GM23338 (cell line): ENCODE results near the gene RAD51B. TPM values are rescaled to one million over a fixed set of nuclear protein-coding genes. Genes with fewer than 3 reads are reported as not detected.

ENCODE experiments used
- ATAC-seq: fragments of 200-7000 bp; cut with Tn5 transposase; 3 replicates; pipeline ENCODE4 v1.9.1; 2020
- DNase-seq: peaks from one replicate; pipeline ENCODE4 v3.0.0-alpha.2; 2015; ENCODE audit warnings: low spot score
- H2AFZ ChIP-seq: fragments of 200-600 bp; sonication (generic); 2 replicates; pipeline ENCODE4 v1.8.0; 2016; ENCODE audit warnings: antibody characterized with exemption, mild to moderate bottlenecking, moderate library complexity
- H3F3A ChIP-seq: fragments of 200-600 bp; sonication (generic); replicated peaks from 2 replicates; pipeline ENCODE4 v1.8.0; 2017; ENCODE audit warnings: antibody characterized with exemption, mixed run types, low read depth
- H3K27ac ChIP-seq: fragments of 200-600 bp; sonication (generic); 2 replicates; pipeline ENCODE4 v1.6.1; 2016; ENCODE audit warnings: low read depth
- H3K27me3 ChIP-seq: fragments of 200-600 bp; sonication (generic); 2 replicates; pipeline ENCODE4 v1.8.0; 2016; ENCODE audit warnings: mild to moderate bottlenecking, mixed run types, moderate library complexity; ENCODE audit not compliant: insufficient read depth
- H3K36me3 ChIP-seq: fragments of 200-600 bp; sonication (generic); 2 replicates; pipeline ENCODE4 v1.8.0; 2016; ENCODE audit warnings: mild to moderate bottlenecking; ENCODE audit not compliant: insufficient read depth
- H3K4me1 ChIP-seq: fragments of 200-600 bp; sonication (generic); 2 replicates; pipeline ENCODE4 v1.8.0; 2016; ENCODE audit warnings: mild to moderate bottlenecking, moderate library complexity; ENCODE audit not compliant: insufficient read depth
- H3K4me2 ChIP-seq: fragments of 200-600 bp; sonication (generic); 2 replicates; pipeline ENCODE4 v1.7.1; 2017; ENCODE audit warnings: mixed run types
- H3K4me3 ChIP-seq: fragments of 200-600 bp; sonication (generic); 2 replicates; pipeline ENCODE4 v1.6.1; 2016; ENCODE audit warnings: mixed run types
- H3K79me2 ChIP-seq: fragments of 200-600 bp; sonication (generic); replicated peaks from 2 replicates; pipeline ENCODE4 v1.8.0; 2017; ENCODE audit warnings: mild to moderate bottlenecking; ENCODE audit not compliant: insufficient read depth
- H3K9me2 ChIP-seq: fragments of 200-600 bp; sonication (generic); 2 replicates; pipeline ENCODE4 v1.8.0; 2017; ENCODE audit not compliant: insufficient read depth
- H4K20me1 ChIP-seq: fragments of 200-600 bp; sonication (generic); replicated peaks from 2 replicates; pipeline ENCODE4 v1.8.0; 2017; ENCODE audit warnings: mild to moderate bottlenecking; ENCODE audit not compliant: insufficient read depth
- H3K27ac Mint-ChIP-seq: 2 replicates; pipeline ENCODE4 v1.8.0; 2020; ENCODE audit warnings: inconsistent platforms, mild to moderate bottlenecking, moderate library complexity, mixed read lengths
- H3K27me3 Mint-ChIP-seq: 3 replicates; pipeline ENCODE4 v1.8.0; 2022; ENCODE audit warnings: low read depth, mild to moderate bottlenecking, moderate library complexity, mixed read lengths, inconsistent platforms; ENCODE audit not compliant: insufficient read depth, poor library complexity
- H3K36me3 Mint-ChIP-seq: 3 replicates; pipeline ENCODE4 v1.8.0; 2021; ENCODE audit warnings: low read depth, mild to moderate bottlenecking, inconsistent platforms, moderate library complexity, mixed read lengths
- H3K4me1 Mint-ChIP-seq: 3 replicates; pipeline ENCODE4 v1.8.0; 2020; ENCODE audit warnings: mild to moderate bottlenecking, inconsistent platforms, mixed read lengths
- H3K4me3 Mint-ChIP-seq: 3 replicates; pipeline ENCODE4 v1.8.0; 2021; ENCODE audit warnings: moderate library complexity, mild to moderate bottlenecking, inconsistent platforms, mixed read lengths
- H3K9me3 Mint-ChIP-seq: 3 replicates; pipeline ENCODE4 v1.8.0; 2020; ENCODE audit warnings: moderate library complexity, mild to moderate bottlenecking, inconsistent platforms, mixed read lengths
- CREB1 ChIP-seq: fragments of 250-450 bp; sonication (Bioruptor Pico); IDR thresholded peaks from 2 replicates; pipeline ENCODE4 v1.5.0; 2020; ENCODE audit warnings: low read depth, mild to moderate bottlenecking, moderate library complexity
- CTCF ChIP-seq, 2 experiments: fragments of 200-600 bp in 1 of 2; sonication (generic) in 1 of 2; conservative IDR thresholded peaks; 2 replicates each; pipeline versions ENCODE4 v1.5.1 to v1.6.1; 2016 to 2017; ENCODE audit warnings: antibody characterized with exemption in 2 of 2, low read depth in 2 of 2, mild to moderate bottlenecking in 2 of 2, moderate library complexity in 1 of 2
- EZH2 ChIP-seq: fragments of 200-600 bp; sonication (generic); IDR thresholded peaks from one replicate; pipeline ENCODE4 v1.8.0; 2017; ENCODE audit warnings: antibody characterized with exemption, mild to moderate bottlenecking, low read depth; ENCODE audit not compliant: unreplicated experiment
- JUNB ChIP-seq: IDR thresholded peaks from one replicate; pipeline ENCODE4 v1.6.1; 2016; ENCODE audit warnings: antibody characterized with exemption; ENCODE audit not compliant: unreplicated experiment
- NANOG ChIP-seq: IDR thresholded peaks from 2 replicates; pipeline ENCODE4 v1.6.1; 2016; ENCODE audit warnings: antibody characterized with exemption, borderline replicate concordance
- POLR2AphosphoS5 ChIP-seq: IDR thresholded peaks from 2 replicates; pipeline ENCODE4 v1.6.1; 2016; ENCODE audit warnings: antibody characterized with exemption, low read depth
- STAT1 ChIP-seq: IDR thresholded peaks from one replicate; pipeline ENCODE4 v1.6.1; 2016; ENCODE audit warnings: antibody characterized with exemption; ENCODE audit not compliant: unreplicated experiment
- ZNF114 ChIP-seq: fragments of 250-450 bp; sonication (Bioruptor Pico); IDR thresholded peaks from 2 replicates; pipeline ENCODE4 v1.5.0; 2020; ENCODE audit warnings: mild to moderate bottlenecking, moderate library complexity
- ZNF331 ChIP-seq: fragments of 250-450 bp; sonication (Bioruptor Pico); IDR thresholded peaks from 2 replicates; pipeline ENCODE4 v1.5.0; 2020; ENCODE audit warnings: low read depth, mild to moderate bottlenecking, moderate library complexity
- ZNF462 ChIP-seq: fragments of 250-450 bp; sonication (Bioruptor Pico); IDR thresholded peaks from 2 replicates; pipeline ENCODE4 v1.5.0; 2020; ENCODE audit warnings: mild to moderate bottlenecking, moderate library complexity
- polyA plus RNA-seq: library from polyadenylated mRNA; unstranded; fragments of >200 nt; fragmentation: Nextera tagmentation; extraction: Ambion mirVana; gene quantifications from 2 replicates; pipeline ENCODE4 v1.2.1, GENCODE V29; 2016
- total RNA-seq: library from RNA; depleted of rRNA; stranded (reverse); fragments of >200 nt; shearing (Covaris generic); gene quantifications from 2 replicates; pipeline ENCODE4 v1.2.3, GENCODE V29; 2014
- TF ChIP-seq, protein P1 (sequence below): IDR thresholded peaks from 2 replicates; pipeline ENCODE4 v1.6.1; 2016; ENCODE audit warnings: antibody characterized with exemption

The RAD51B gene
- total and polyA plus RNA-seq, 2 experiments from 2014 or later = 15.7 to 29.1 TPM

- no peak for TF ChIP-seq CREB1 (CRISPR knock-in tag)
- no peak for TF ChIP-seq STAT1
- no peak for TF ChIP-seq EZH2
- no peak for TF ChIP-seq CTCF (conservative IDR thresholded peaks at IDR 0.05; ENCODE audit: low read depth in 2 of 2)
- TF ChIP-seq JUNB = no peak
- no peak for TF ChIP-seq POLR2AphosphoS5
- TF ChIP-seq, protein P1, sequence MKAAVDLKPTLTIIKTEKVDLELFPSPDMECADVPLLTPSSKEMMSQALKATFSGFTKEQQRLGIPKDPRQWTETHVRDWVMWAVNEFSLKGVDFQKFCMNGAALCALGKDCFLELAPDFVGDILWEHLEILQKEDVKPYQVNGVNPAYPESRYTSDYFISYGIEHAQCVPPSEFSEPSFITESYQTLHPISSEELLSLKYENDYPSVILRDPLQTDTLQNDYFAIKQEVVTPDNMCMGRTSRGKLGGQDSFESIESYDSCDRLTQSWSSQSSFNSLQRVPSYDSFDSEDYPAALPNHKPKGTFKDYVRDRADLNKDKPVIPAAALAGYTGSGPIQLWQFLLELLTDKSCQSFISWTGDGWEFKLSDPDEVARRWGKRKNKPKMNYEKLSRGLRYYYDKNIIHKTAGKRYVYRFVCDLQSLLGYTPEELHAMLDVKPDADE = no peak
These were observed 811.2 kb downstream of the RAD51B start (continued) for GRCh38 chr14:68630611-68631393.

GRCh38 chr14:68631394-68632053 is 811.9 kb downstream of the RAD51B start:
- Mint-ChIP-seq H3K4me1 (peaks cover 32% of the 10 kb centered on the region), H3K9me3 (no peaks in the 10 kb centered on the region), H3K36me3 (no peaks in the 10 kb centered on the region; the same call in 2 of the 3 replicates), H3K4me3 (no peak overlapping the region), H3K27ac (no peak overlapping the region), H3K27me3 (peaks cover 18% of the 10 kb centered on the region)
- H3K4me3 ChIP-seq = no peak overlapping the region
- H3K9me2 ChIP-seq = no peaks in the 10 kb centered on the region
- H3K27ac ChIP-seq = no peak overlapping the region
- H3K4me1 ChIP-seq = peaks cover 13% of the 10 kb centered on the region
- no peaks in the 10 kb centered on the region for H3K79me2 ChIP-seq
- H3K27me3 ChIP-seq = no peaks in the 10 kb centered on the region
- no peaks in the 10 kb centered on the region for H3F3A ChIP-seq
- no peaks in the 10 kb centered on the region for H4K20me1 ChIP-seq
- no peak overlapping the region for H3K4me2 ChIP-seq
- H2AFZ ChIP-seq = no peak overlapping the region
- no peak for ATAC-seq
- DNase-seq = no peak
- H3K36me3 ChIP-seq = no peaks in the 10 kb centered on the region
- TF ChIP-seq ZNF114 (CRISPR knock-in tag) (no peak), CTCF (conservative IDR thresholded peaks at IDR 0.05; ENCODE audit: low read depth in 2 of 2) (no peak), EZH2 (no peak), JUNB (no peak), NANOG (no peak), POLR2AphosphoS5 (no peak), ZNF331 (no peak), ZNF462 (CRISPR knock-in tag) (no peak)
